Colonic mucosa (tissue), 4 donors: ENCODE results near the gene RNF38. TPM values are rescaled to one million over a fixed set of nuclear protein-coding genes. Genes with fewer than 3 reads are reported as not detected.
"Not testable (repeated sequence)": the region's sequence is repeated elsewhere in the genome, so short reads cannot be mapped to it uniquely, and the experiment has no call there.

Experiments used
- DNase-seq: peaks from one replicate; pipeline ENCODE4 v3.0.0-alpha.2; 2020
- H3K27ac ChIP-seq: fragments of 200-600 bp; one replicate; pipeline ENCODE4 v1.8.0; 2021
- H3K27me3 ChIP-seq: fragments of 200-600 bp; one replicate; pipeline ENCODE4 v1.8.0; 2021
- H3K36me3 ChIP-seq: fragments of 200-600 bp; one replicate; pipeline ENCODE4 v1.8.0; 2021
- H3K4me1 ChIP-seq: fragments of 200-600 bp; one replicate; pipeline ENCODE4 v1.8.0; 2021; ENCODE audit warnings: mild to moderate bottlenecking
- H3K4me3 ChIP-seq: fragments of 200-600 bp; one replicate; pipeline ENCODE4 v1.8.0; 2021
- H3K9ac ChIP-seq, 2 donors: one replicate each; pipeline ENCODE4 v1.7.0; 2013; ENCODE audit warnings: control low read depth in 2 of 2, low read depth in 2 of 2, low read length in 2 of 2
- H3K9me3 ChIP-seq: fragments of 200-600 bp; one replicate; pipeline ENCODE4 v1.8.0; 2021
- intact Hi-C: fragments of 100-400 bp; cut with DNase I; formaldehyde crosslinking; loops from one replicate; pipeline ENCODE4 v1.14.1; 2022
- total RNA-seq, 2 donors: library from RNA; stranded (reverse); fragmentation: NEBNext Ultra II Directional in 1 of 2; extraction: Animal tissue kit (Norgen Biotek cat#: 25700) in 1 of 2; gene quantifications; one replicate each; pipeline ENCODE4 v1.2.1, GENCODE V29; 2021
- TF ChIP-seq, protein P1 (sequence below): fragments of 200-600 bp; IDR thresholded peaks from one replicate; pipeline ENCODE4 v1.8.0; 2022; ENCODE audit warnings: antibody characterized with exemption, mild to moderate bottlenecking
- donor health status: healthy.
- donor health status: DM: no; HTN: no; CAD: no.
- donor health status: DM: no; HTN: no; CAD: no.

RNF38 gene
- total RNA-seq, 2 donors from 2014 or later, result 28.9 to 39.2 TPM

DNA sequence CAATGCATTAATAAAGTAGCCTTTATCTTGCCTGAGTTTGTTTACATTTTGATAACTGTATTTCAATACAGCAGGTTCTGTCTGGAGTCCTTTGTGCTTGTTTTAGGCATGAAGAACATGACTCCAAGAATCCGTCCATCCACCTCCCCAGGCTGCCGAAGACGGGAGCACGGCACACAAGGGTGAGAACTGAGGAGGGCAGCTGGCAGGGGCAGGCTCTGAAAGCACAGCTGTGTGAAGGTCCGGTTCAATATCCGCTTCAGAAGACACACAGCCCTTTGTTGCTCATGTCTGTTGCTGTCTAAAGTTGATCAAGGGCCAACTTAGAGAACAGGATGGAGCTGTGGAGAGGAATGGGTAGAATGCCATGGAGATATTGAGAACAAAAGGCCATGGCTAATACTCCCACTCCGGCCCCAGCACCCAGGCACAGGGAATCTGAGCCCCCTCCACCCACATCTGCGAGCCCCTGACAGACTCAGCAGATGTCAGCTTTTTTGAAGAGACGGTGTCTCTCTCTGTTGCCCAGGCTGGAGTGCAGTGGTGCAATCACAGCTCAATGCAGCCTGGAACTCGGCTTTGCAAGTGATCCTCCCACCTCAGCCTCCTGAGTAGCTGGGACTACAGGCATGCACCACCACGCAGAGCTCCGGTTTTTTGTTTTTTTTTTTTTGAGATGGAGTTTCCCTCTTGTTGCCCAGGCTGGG lies 83.3 kb downstream of the RNF38 start:
- Histone ChIP-seq H3K4me1 (peaks cover 10% of the 10 kb centered on the region), H3K27ac (peak overlapping the region; percentile 87), H3K9me3 (no peaks in the 10 kb centered on the region), H3K9ac (peak overlapping the region in 1 of 2 donors; percentile 51), H3K27me3 (no peaks in the 10 kb centered on the region), H3K36me3 (no peaks in the 10 kb centered on the region), H3K4me3 (no peak overlapping the region)
- intact Hi-C loops, result no loop called here
- peak; percentile 57 for DNase-seq
- TF ChIP-seq, protein P1, sequence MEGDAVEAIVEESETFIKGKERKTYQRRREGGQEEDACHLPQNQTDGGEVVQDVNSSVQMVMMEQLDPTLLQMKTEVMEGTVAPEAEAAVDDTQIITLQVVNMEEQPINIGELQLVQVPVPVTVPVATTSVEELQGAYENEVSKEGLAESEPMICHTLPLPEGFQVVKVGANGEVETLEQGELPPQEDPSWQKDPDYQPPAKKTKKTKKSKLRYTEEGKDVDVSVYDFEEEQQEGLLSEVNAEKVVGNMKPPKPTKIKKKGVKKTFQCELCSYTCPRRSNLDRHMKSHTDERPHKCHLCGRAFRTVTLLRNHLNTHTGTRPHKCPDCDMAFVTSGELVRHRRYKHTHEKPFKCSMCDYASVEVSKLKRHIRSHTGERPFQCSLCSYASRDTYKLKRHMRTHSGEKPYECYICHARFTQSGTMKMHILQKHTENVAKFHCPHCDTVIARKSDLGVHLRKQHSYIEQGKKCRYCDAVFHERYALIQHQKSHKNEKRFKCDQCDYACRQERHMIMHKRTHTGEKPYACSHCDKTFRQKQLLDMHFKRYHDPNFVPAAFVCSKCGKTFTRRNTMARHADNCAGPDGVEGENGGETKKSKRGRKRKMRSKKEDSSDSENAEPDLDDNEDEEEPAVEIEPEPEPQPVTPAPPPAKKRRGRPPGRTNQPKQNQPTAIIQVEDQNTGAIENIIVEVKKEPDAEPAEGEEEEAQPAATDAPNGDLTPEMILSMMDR, result no peak

DNA sequence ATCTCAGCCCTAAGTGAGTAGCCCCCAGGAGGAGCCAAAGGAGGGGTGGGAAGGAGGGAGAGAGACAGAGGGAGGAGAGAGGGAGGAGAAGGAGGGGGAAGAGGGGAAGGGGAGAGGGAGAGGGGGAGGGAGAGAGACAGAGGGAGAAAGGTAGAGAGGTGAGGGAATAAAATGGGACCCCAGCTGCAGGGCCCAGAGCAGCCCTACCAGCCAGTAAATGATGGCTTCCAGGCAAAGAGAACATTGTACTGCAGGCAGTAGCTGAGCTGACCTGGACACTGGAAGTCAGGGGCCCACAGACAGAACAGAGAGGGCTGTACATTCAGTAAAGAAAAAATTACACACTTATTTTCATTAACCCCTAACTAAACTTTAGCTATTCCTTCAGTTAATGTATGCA lies 84.0 kb downstream of the RNF38 start:
- Histone ChIP-seq H3K36me3 (no peaks in the 10 kb centered on the region), H3K4me3 (no peak overlapping the region), H3K9me3 (no peaks in the 10 kb centered on the region), H3K27me3 (no peaks in the 10 kb centered on the region), H3K4me1 (peaks cover 10% of the 10 kb centered on the region), H3K27ac (peak overlapping the region; percentile 87), H3K9ac (no peak overlapping the region)
- TF ChIP-seq, protein P1, result no peak
- DNase-seq, result no peak
- intact Hi-C loops, result no loop called here

DNA sequence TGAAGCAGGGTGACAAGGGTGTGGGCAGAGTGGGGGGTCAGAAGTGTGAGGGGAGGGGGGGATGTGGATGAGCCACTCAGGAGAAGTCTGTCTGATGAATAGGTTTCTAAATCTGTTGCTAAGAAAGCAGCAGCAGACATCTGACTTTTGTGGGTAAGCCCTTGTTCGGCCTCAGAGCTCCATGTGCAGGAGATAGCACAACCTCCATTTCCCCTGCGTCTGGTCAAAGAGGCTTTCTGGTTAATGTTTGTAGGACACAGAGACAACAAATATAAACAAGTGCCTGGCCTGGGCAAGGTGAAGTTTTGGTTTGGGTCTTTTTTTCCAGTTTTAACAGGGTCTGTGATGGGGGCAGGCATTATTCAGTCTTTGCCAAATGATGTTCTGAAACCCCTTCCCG lies 84.8 kb downstream of the RNF38 start:
- no peaks in the 10 kb centered on the region for H3K27me3 ChIP-seq
- intact Hi-C loops, result no loop called here
- H3K4me3 ChIP-seq, result no peak overlapping the region
- no peaks in the 10 kb centered on the region for H3K36me3 ChIP-seq
- H3K9me3 ChIP-seq, result no peaks in the 10 kb centered on the region
- H3K27ac ChIP-seq, result peak overlapping the region; percentile 87
- peak overlapping the region in 1 of 2 donors; percentile 3 for H3K9ac ChIP-seq
- peaks cover 10% of the 10 kb centered on the region for H3K4me1 ChIP-seq
- TF ChIP-seq, protein P1, result no peak
- no peak for DNase-seq

DNA sequence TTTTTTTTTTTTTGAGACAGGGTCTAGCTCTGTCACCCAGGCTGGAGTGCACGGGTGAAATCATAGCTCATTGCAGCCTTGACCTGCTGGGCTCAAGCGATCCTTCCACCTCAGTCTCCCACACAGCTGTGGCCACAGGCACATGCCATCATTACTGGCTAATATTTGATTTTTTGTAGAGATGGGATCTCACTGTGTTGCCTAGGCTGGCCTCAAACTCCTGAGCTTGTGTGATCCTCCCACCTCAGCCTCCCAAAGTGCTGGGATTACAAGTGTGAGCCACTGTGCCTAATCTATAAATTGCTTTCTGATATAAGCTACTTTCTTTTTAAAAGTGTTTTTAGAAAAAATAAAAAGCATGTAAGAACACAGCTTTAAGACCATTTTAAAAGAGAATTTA lies 85.3 kb downstream of the RNF38 start:
- H3K36me3 ChIP-seq, result no peaks in the 10 kb centered on the region
- H3K9me3 ChIP-seq, result no peaks in the 10 kb centered on the region
- no peak overlapping the region for H3K4me3 ChIP-seq
- H3K27me3 ChIP-seq, result no peaks in the 10 kb centered on the region
- H3K4me1 ChIP-seq, result peaks cover 10% of the 10 kb centered on the region
- no peak overlapping the region for H3K9ac ChIP-seq
- intact Hi-C loops, result no loop called here
- DNase-seq, result no peak
- H3K27ac ChIP-seq, result no peak overlapping the region
- TF ChIP-seq, protein P1, result no peak

- intact Hi-C loops, result no loop called here
- Histone ChIP-seq H3K9ac (peak overlapping the region in 1 of 2 donors; percentile 74), H3K4me1 (peaks cover 2% of the 10 kb centered on the region), H3K27me3 (no peaks in the 10 kb centered on the region), H3K27ac (peak overlapping the region; percentile 78), H3K9me3 (no peaks in the 10 kb centered on the region), H3K4me3 (no peak overlapping the region), H3K36me3 (no peaks in the 10 kb centered on the region)
- peak; percentile 75 for DNase-seq
- TF ChIP-seq, protein P1, result no peak
Observed at GRCh38 chr9:36306471-36307306, 93.4 kb downstream of the RNF38 start.

DNA sequence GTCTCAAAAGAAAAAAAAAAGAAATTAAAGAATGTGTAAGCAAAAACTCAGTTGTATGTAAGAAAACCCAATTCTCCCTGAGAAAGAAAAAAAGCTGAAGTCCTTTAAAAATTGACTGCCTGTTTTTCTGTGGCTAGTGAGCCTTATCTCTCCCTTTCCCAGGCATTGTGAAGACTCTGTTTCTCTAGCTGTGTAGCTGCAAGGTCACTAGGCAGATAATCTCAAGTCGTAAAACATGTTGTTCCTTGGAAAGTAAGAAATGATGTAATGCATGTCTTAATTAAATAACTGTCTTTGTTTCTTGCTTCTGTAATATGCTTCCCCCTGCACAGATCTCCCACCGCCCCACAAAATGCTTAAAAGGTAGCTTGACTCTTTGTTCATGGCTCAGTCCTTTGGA lies 95.7 kb downstream of the RNF38 start:
- H3K9ac ChIP-seq, H3K4me1 ChIP-seq, H3K4me3 ChIP-seq, DNase-seq, H3K9me3 ChIP-seq, intact Hi-C loops, H3K27me3 ChIP-seq, H3K36me3 ChIP-seq: not testable (repeated sequence)
- H3K27ac ChIP-seq, result peak overlapping the region; percentile 1
